WTC11 (cell line): ENCODE measurements around the gene INPP4B. TPM values are rescaled to one million over a fixed set of nuclear protein-coding genes. Genes with fewer than 3 reads are reported as not detected.

Experiments
- ATAC-seq: fragments of 200-7000 bp; cut with Tn5 transposase; 2 replicates; pipeline ENCODE4 v1.10.0; 2021; ENCODE audit warnings: mild to moderate bottlenecking, moderate library complexity
- CTCF ChIA-PET: fragments of 300-600 bp; sonication (Branson Sonifier 250); formaldehyde crosslinking; loops from one replicate; lab custom pipeline; 2021; ENCODE audit warnings: antibody characterized with exemption; lab: Charles Lee
- POLR2A ChIA-PET: fragments of 350-600 bp; sonication (Branson Sonifier 250); formaldehyde crosslinking; loops from one replicate; lab custom pipeline; 2021; ENCODE audit warnings: antibody characterized with exemption; lab: Charles Lee
- DNase-seq: peaks from one replicate; pipeline ENCODE4 v3.0.0; 2021; ENCODE audit warnings: low spot score
- H3K27ac Mint-ChIP-seq: 2 replicates; pipeline ENCODE4 v1.8.0; 2021; ENCODE audit warnings: mixed read lengths
- H3K27me3 Mint-ChIP-seq: 2 replicates; pipeline ENCODE4 v1.8.0; 2021; ENCODE audit warnings: low read depth, mild to moderate bottlenecking, moderate library complexity, mixed read lengths
- H3K36me3 Mint-ChIP-seq: 2 replicates; pipeline ENCODE4 v1.8.0; 2021; ENCODE audit warnings: mixed read lengths
- H3K4me1 Mint-ChIP-seq: 2 replicates; pipeline ENCODE4 v1.8.0; 2022; ENCODE audit warnings: mixed read lengths
- H3K4me3 Mint-ChIP-seq: 2 replicates; pipeline ENCODE4 v1.8.0; 2021; ENCODE audit warnings: mild to moderate bottlenecking, moderate library complexity, mixed read lengths
- H3K9me3 Mint-ChIP-seq: 2 replicates; pipeline ENCODE4 v1.8.0; 2021; ENCODE audit warnings: mixed read lengths
- ATF1 ChIP-seq: sonication (generic); formaldehyde crosslinking; IDR thresholded peaks from 2 replicates; pipeline ENCODE4 v1.8.1; 2023; ENCODE audit warnings: mild to moderate bottlenecking, moderate library complexity, missing genetic modification reagents
- ATF2 ChIP-seq: sonication (generic); formaldehyde crosslinking; IDR thresholded peaks from 2 replicates; pipeline ENCODE4 v1.8.1; 2022; ENCODE audit warnings: low read depth, missing genetic modification reagents, borderline replicate concordance
- KAT7 ChIP-seq: sonication (generic); formaldehyde crosslinking; IDR thresholded peaks from 2 replicates; pipeline ENCODE4 v1.8.1; 2023; ENCODE audit warnings: missing genetic modification reagents, mild to moderate bottlenecking, borderline replicate concordance
- MAX ChIP-seq: sonication (generic); formaldehyde crosslinking; IDR thresholded peaks from 2 replicates; pipeline ENCODE4 v1.8.0; 2022; ENCODE audit warnings: mild to moderate bottlenecking, missing genetic modification reagents
- NFE2L1 ChIP-seq: sonication (generic); formaldehyde crosslinking; IDR thresholded peaks from 2 replicates; pipeline ENCODE4 v1.8.1; 2023; ENCODE audit warnings: missing genetic modification reagents
- NR3C1 ChIP-seq: sonication (generic); formaldehyde crosslinking; conservative IDR thresholded peaks from 2 replicates; pipeline ENCODE4 v1.8.1; 2023; ENCODE audit warnings: low read depth, mild to moderate bottlenecking, missing genetic modification reagents
- ZNF512 ChIP-seq: sonication (generic); formaldehyde crosslinking; IDR thresholded peaks from 2 replicates; pipeline ENCODE4 v1.8.1; 2022; ENCODE audit warnings: missing genetic modification reagents, borderline replicate concordance
- ZNF532 ChIP-seq: fragments of 250-450 bp; sonication (Bioruptor Pico); IDR thresholded peaks from 2 replicates; pipeline ENCODE4 v1.9.0; 2021; ENCODE audit warnings: mild to moderate bottlenecking, borderline replicate concordance
- total RNA-seq: library from RNA; stranded (reverse); gene quantifications from 3 replicates; pipeline ENCODE4 v1.2.3, GENCODE V29; 2021
- TF ChIP-seq, protein P1 (sequence below): sonication (generic); formaldehyde crosslinking; IDR thresholded peaks from 2 replicates; pipeline ENCODE4 v1.8.1; 2023; ENCODE audit warnings: mild to moderate bottlenecking, missing genetic modification reagents, moderate library complexity
- TF ChIP-seq, protein P2 (sequence below): sonication (generic); formaldehyde crosslinking; IDR thresholded peaks from 2 replicates; pipeline ENCODE4 v1.8.0; 2023; ENCODE audit warnings: mild to moderate bottlenecking, missing genetic modification reagents

The INPP4B gene
- total RNA-seq, 1 experiment from 2014 or later = 0.92 TPM

- DNase-seq (no peak), ATAC-seq (no peak)
- no peaks in the 10 kb centered on the region; the same call in 1 of the 2 replicates for H3K4me1 Mint-ChIP-seq
- no peak overlapping the region for H3K27ac Mint-ChIP-seq
- CTCF ChIA-PET = no interaction called here
- no peaks in the 10 kb centered on the region for H3K27me3 Mint-ChIP-seq
- POLR2A ChIA-PET = no interaction called here
- no peaks in the 10 kb centered on the region for H3K36me3 Mint-ChIP-seq
- no peak overlapping the region for H3K4me3 Mint-ChIP-seq
- TF ChIP-seq, protein P1, sequence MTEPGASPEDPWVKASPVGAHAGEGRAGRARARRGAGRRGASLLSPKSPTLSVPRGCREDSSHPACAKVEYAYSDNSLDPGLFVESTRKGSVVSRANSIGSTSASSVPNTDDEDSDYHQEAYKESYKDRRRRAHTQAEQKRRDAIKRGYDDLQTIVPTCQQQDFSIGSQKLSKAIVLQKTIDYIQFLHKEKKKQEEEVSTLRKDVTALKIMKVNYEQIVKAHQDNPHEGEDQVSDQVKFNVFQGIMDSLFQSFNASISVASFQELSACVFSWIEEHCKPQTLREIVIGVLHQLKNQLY = no peak
- TF ChIP-seq ATF2 (CRISPR knock-in tag) = no peak
- no peak for TF ChIP-seq ZNF532 (CRISPR knock-in tag)
- TF ChIP-seq ATF1 (CRISPR knock-in tag) = no peak
- no peak for TF ChIP-seq ZNF512 (CRISPR knock-in tag)
- TF ChIP-seq, protein P2, sequence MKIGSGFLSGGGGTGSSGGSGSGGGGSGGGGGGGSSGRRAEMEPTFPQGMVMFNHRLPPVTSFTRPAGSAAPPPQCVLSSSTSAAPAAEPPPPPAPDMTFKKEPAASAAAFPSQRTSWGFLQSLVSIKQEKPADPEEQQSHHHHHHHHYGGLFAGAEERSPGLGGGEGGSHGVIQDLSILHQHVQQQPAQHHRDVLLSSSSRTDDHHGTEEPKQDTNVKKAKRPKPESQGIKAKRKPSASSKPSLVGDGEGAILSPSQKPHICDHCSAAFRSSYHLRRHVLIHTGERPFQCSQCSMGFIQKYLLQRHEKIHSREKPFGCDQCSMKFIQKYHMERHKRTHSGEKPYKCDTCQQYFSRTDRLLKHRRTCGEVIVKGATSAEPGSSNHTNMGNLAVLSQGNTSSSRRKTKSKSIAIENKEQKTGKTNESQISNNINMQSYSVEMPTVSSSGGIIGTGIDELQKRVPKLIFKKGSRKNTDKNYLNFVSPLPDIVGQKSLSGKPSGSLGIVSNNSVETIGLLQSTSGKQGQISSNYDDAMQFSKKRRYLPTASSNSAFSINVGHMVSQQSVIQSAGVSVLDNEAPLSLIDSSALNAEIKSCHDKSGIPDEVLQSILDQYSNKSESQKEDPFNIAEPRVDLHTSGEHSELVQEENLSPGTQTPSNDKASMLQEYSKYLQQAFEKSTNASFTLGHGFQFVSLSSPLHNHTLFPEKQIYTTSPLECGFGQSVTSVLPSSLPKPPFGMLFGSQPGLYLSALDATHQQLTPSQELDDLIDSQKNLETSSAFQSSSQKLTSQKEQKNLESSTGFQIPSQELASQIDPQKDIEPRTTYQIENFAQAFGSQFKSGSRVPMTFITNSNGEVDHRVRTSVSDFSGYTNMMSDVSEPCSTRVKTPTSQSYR (CRISPR knock-in tag) = no peak
- TF ChIP-seq KAT7 (CRISPR knock-in tag) = no peak
- TF ChIP-seq MAX (CRISPR knock-in tag) = no peak
- TF ChIP-seq, all 79 proteins: peak for 0
- no peaks in the 10 kb centered on the region for H3K9me3 Mint-ChIP-seq
Observed at GRCh38 chr4:142314247-142314646, 531.9 kb downstream of the INPP4B start.

DNA sequence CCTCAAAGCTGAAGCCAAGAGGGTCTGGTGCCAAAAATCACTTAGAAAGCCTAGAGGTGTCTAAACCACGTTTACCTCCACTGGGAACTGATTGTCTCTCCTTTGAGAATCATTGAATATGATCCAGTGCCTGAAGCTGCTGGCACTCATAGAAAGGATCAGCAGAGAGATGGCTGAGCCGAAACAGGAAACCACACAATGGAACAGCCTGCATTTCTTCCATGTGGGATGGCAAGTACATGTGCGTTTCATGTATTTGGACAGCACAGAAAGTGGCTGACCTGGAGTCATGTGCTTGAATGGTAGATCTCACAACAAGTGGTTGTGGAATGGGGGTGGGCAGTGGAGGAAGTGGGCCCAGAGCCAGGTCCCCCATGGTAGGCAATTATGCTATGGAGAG, 533.7 kb downstream of the INPP4B start:
- no peak overlapping the region for H3K4me3 Mint-ChIP-seq
- no peak overlapping the region for H3K27ac Mint-ChIP-seq
- DNase-seq (no peak), ATAC-seq (no peak)
- no peaks in the 10 kb centered on the region; the same call in 1 of the 2 replicates for H3K4me1 Mint-ChIP-seq
- no peak for TF ChIP-seq NFE2L1 (CRISPR knock-in tag)
- H3K36me3 Mint-ChIP-seq = no peaks in the 10 kb centered on the region
- H3K27me3 Mint-ChIP-seq = no peaks in the 10 kb centered on the region
- POLR2A ChIA-PET = no interaction called here
- no peaks in the 10 kb centered on the region for H3K9me3 Mint-ChIP-seq
- CTCF ChIA-PET = no interaction called here

DNA sequence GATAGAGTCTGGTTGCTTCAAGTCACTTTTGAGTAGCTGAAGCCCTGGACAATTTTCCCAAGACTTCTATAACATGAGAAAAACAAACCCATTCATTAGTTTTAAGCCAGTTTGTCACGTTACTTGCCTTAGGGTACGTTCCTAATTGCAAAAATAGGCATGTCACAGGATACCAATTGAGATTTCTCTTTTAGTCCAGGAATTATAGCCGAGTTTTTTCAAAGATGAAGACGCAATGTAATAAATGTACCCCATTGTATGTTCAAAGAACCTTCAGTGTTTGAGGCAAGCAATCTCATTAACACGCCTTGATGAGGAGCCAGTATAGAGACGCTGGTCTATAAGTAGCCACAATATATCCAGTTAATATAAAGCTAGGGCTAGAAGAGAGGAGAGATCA, 534.2 kb downstream of the INPP4B start:
- no peak overlapping the region for H3K27ac Mint-ChIP-seq
- H3K27me3 Mint-ChIP-seq = no peaks in the 10 kb centered on the region
- no peak for TF ChIP-seq NR3C1
- H3K9me3 Mint-ChIP-seq = no peaks in the 10 kb centered on the region
- H3K36me3 Mint-ChIP-seq = no peaks in the 10 kb centered on the region
- no peak for ATAC-seq
- ChIA-PET CTCF (no interaction called here), POLR2A (no interaction called here)
- no peak for DNase-seq
- no peaks in the 10 kb centered on the region; the same call in 1 of the 2 replicates for H3K4me1 Mint-ChIP-seq
- no peak overlapping the region for H3K4me3 Mint-ChIP-seq
